Endodermal cell (in vitro differentiated cells): ENCODE results near the gene PGAM1. TPM values are rescaled to one million over a fixed set of nuclear protein-coding genes. Genes with fewer than 3 reads are reported as not detected.
"Not testable (repeated sequence)": the region's sequence is repeated elsewhere in the genome, so short reads cannot be mapped to it uniquely, and the experiment has no call there.

ENCODE experiments used
- DNase-seq: peaks from one replicate; pipeline ENCODE4 v3.0.0-alpha.2; 2017
- H3K27ac ChIP-seq: 2 replicates; pipeline ENCODE4 v1.5.1; 2013; ENCODE audit warnings: mild to moderate bottlenecking, low read depth, low read length, moderate library complexity
- H3K27me3 ChIP-seq: 2 replicates; pipeline ENCODE4 v1.6.1; 2013; ENCODE audit warnings: mild to moderate bottlenecking, low read length, moderate library complexity; ENCODE audit not compliant: insufficient read depth, control insufficient read depth, poor library complexity, severe bottlenecking
- H3K36me3 ChIP-seq: 2 replicates; pipeline ENCODE4 v1.7.0; 2013; ENCODE audit warnings: mild to moderate bottlenecking, low read length, moderate library complexity; ENCODE audit not compliant: control insufficient read depth, insufficient read depth
- H3K4me1 ChIP-seq: one replicate; pipeline ENCODE4 v1.7.0; 2013; ENCODE audit warnings: low read length; ENCODE audit not compliant: control insufficient read depth, insufficient read depth
- H3K4me3 ChIP-seq: 2 replicates; pipeline ENCODE4 v1.5.1; 2013; ENCODE audit warnings: mild to moderate bottlenecking, low read length, moderate library complexity
- H3K9ac ChIP-seq: 2 replicates; pipeline ENCODE4 v1.6.1; 2013; ENCODE audit warnings: mild to moderate bottlenecking, low read length, moderate library complexity; ENCODE audit not compliant: poor library complexity, severe bottlenecking; ENCODE audit errors: extremely low read depth
- H3K9me3 ChIP-seq: 2 replicates; pipeline ENCODE4 v1.6.1; 2013; ENCODE audit warnings: mild to moderate bottlenecking, low read length, moderate library complexity; ENCODE audit not compliant: control insufficient read depth
- H3K27ac Mint-ChIP-seq: 2 replicates; pipeline ENCODE4 v1.8.0; 2020; ENCODE audit warnings: mixed read lengths
- H3K27me3 Mint-ChIP-seq: 2 replicates; pipeline ENCODE4 v1.8.0; 2021; ENCODE audit warnings: mild to moderate bottlenecking, mixed read lengths; ENCODE audit not compliant: insufficient read depth
- H3K36me3 Mint-ChIP-seq: 2 replicates; pipeline ENCODE4 v1.8.0; 2020; ENCODE audit warnings: low read depth, mixed read lengths
- H3K4me1 Mint-ChIP-seq: 2 replicates; pipeline ENCODE4 v1.8.0; 2020; ENCODE audit warnings: mixed read lengths
- H3K4me3 Mint-ChIP-seq: 2 replicates; pipeline ENCODE4 v1.8.0; 2020; ENCODE audit warnings: mild to moderate bottlenecking, moderate library complexity, mixed read lengths
- H3K9me3 Mint-ChIP-seq: 2 replicates; pipeline ENCODE4 v1.8.0; 2020; ENCODE audit warnings: mild to moderate bottlenecking, mixed read lengths
- WGBS, 2 experiments: methylation state at CpG; one replicate each; pipeline versions ENCODE4 v1.1.5 to v1.1.7; 2013; ENCODE audit warnings: missing lambda C conversion rate in 2 of 2, mixed read lengths in 1 of 2; ENCODE audit not compliant: insufficient coverage in 1 of 2, insufficient read length in 1 of 2; 5-methylcytosine and 5-hydroxymethylcytosine counted together
- total RNA-seq, 2 donors: library from RNA; stranded (reverse); fragmentation: NEBNext Ultra II Directional in 1 of 2; extraction: Animal tissue kit (Norgen Biotek cat#: 25700) in 1 of 2; gene quantifications; 2 replicates in 1 of 2; 3 replicates in 1 of 2; pipeline ENCODE4 v1.2.1, GENCODE V29; 2021
- TF ChIP-seq, protein P1 (sequence below): fragments of 200-600 bp; sonication (generic); conservative IDR thresholded peaks from 2 replicates; pipeline ENCODE4 v1.5.0; 2021; ENCODE audit warnings: antibody characterized with exemption, mild to moderate bottlenecking

The PGAM1 gene
- total RNA-seq, 2 donors from 2014 or later, result 490 to 499 TPM

DNA sequence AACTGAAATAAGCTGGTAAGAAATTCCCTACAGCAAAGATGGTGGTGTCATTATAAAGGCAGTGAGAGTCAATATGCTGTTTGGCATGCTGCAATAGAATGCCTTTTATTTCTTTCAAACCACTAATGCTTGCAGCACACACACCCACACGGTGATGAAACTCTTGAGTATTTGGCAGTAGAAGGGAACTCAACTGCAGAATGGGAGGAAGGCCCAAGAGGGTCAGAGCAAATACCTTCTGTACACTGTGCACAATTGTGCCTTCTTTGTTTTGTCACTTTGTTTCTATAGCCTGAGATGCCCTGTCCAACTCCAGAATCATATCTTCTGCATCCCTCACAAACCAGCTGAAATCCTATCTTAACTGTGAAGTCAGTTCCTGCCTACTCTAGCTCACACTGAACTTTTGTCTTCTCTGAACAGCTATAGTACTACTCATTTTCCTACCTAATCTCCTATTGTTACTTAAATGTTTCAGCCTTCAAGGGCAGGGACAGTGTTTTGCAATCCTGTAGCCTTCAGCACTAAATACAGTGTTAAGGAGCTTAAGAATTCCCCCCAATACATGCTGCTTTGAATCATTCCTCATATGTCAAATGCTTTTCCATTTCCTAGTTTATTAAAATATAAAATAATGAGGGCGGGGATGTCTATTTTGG, 50.1 kb downstream of the PGAM1 start:
- peaks cover 66% of the 10 kb centered on the region for H3K36me3 Mint-ChIP-seq
- peaks cover 86% of the 10 kb centered on the region for H3K36me3 ChIP-seq
- H3K27ac Mint-ChIP-seq, result no peak overlapping the region
- H3K9me3 Mint-ChIP-seq, result no peaks in the 10 kb centered on the region
- TF ChIP-seq, protein P1, sequence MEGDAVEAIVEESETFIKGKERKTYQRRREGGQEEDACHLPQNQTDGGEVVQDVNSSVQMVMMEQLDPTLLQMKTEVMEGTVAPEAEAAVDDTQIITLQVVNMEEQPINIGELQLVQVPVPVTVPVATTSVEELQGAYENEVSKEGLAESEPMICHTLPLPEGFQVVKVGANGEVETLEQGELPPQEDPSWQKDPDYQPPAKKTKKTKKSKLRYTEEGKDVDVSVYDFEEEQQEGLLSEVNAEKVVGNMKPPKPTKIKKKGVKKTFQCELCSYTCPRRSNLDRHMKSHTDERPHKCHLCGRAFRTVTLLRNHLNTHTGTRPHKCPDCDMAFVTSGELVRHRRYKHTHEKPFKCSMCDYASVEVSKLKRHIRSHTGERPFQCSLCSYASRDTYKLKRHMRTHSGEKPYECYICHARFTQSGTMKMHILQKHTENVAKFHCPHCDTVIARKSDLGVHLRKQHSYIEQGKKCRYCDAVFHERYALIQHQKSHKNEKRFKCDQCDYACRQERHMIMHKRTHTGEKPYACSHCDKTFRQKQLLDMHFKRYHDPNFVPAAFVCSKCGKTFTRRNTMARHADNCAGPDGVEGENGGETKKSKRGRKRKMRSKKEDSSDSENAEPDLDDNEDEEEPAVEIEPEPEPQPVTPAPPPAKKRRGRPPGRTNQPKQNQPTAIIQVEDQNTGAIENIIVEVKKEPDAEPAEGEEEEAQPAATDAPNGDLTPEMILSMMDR, result no peak
- no peaks in the 10 kb centered on the region for H3K4me1 ChIP-seq
- H3K9me3 ChIP-seq, result no peaks in the 10 kb centered on the region
- WGBS, 2 experiments, result 90 to 100% methylated on average over 1 of the region's 2 CpGs
- no peak overlapping the region for H3K9ac ChIP-seq
- H3K27ac ChIP-seq, result no peak overlapping the region
- H3K4me3 Mint-ChIP-seq, result no peak overlapping the region
- peaks cover 6% of the 10 kb centered on the region for H3K4me1 Mint-ChIP-seq
- H3K27me3 Mint-ChIP-seq, result no peaks in the 10 kb centered on the region
- no peaks in the 10 kb centered on the region for H3K27me3 ChIP-seq
- DNase-seq, result no peak
- H3K4me3 ChIP-seq, result no peak overlapping the region

DNA sequence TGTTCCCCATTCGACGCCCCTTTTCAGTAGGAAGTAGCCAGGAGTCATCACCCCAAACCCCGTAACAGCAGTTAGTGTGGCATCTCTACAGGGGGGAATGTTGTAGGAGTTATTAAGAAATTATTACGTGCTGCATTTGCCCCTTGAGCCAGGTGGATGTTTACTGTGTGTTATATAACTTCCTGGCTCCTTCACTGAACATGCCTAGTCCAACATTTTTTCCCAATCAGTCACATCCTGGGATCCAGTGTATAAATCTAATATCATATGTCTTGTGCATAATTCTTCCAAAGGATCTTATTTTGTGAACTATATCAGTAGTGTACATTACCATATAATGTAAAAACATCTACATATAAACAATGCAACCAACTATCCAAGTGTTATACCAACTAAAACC, 53.4 kb downstream of the PGAM1 start:
- H3K9me3 ChIP-seq, H3K4me3 ChIP-seq, DNase-seq, H3K27ac ChIP-seq, H3K4me1 ChIP-seq, H3K4me3 Mint-ChIP-seq, H3K9me3 Mint-ChIP-seq, H3K4me1 Mint-ChIP-seq, H3K27me3 Mint-ChIP-seq, H3K9ac ChIP-seq, H3K27me3 ChIP-seq: not testable (repeated sequence)
- Mint-ChIP-seq H3K27ac (peak overlapping the region; percentile 28), H3K36me3 (peaks cover 58% of the 10 kb centered on the region)
- 96 to 100% methylated on average over 3 to 4 of the region's 4 CpGs for WGBS, 2 experiments
- peaks cover 82% of the 10 kb centered on the region for H3K36me3 ChIP-seq

DNA sequence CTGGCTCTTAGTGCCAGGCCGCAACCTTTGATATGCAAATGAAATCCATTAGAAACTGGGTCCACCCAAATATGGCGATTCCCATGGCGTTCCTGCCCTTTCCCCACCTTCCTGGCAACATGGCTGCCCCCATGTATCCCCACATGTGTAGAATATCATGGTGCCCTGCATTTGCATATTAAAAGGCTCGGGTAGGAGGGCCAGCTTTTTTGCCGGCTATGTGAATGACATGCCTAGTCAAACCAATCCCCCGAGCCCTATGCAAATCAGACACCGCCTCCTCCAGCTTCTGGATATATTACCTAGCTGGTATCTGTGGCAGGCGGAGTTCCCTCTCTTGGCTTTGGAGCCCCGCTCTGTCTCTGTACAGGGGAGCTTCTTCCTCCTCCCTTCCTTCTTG, 53.9 kb downstream of the PGAM1 start:
- H3K27ac ChIP-seq, result no peak overlapping the region

More for the DNA sequence above, 53.9 kb downstream of the PGAM1 start:
- H3K4me3 Mint-ChIP-seq, result no peak overlapping the region
- no peaks in the 10 kb centered on the region for H3K27me3 Mint-ChIP-seq
- peak overlapping the region; percentile 62 for H3K27ac Mint-ChIP-seq
- H3K4me3 ChIP-seq, result no peak overlapping the region
- peaks cover 52% of the 10 kb centered on the region for H3K36me3 Mint-ChIP-seq
- H3K27me3 ChIP-seq, result no peaks in the 10 kb centered on the region
- no peaks in the 10 kb centered on the region for H3K4me1 ChIP-seq
- 41 to 54% methylated on average over 9 of the region's 9 CpGs for WGBS, 2 experiments
- TF ChIP-seq, protein P1, result no peak
- H3K9me3 ChIP-seq, result no peaks in the 10 kb centered on the region
- H3K9me3 Mint-ChIP-seq, result no peaks in the 10 kb centered on the region
- peak; percentile 96 for DNase-seq
- peaks cover 6% of the 10 kb centered on the region for H3K4me1 Mint-ChIP-seq
- H3K9ac ChIP-seq, result no peak overlapping the region
- H3K36me3 ChIP-seq, result peaks cover 76% of the 10 kb centered on the region
